ENCODE results near the gene ADAMTS12.
"Not testable (repeated sequence)": the region's sequence is repeated elsewhere in the genome, so short reads cannot be mapped to it uniquely, and the experiment has no call there.

The ADAMTS12 gene, protein sequence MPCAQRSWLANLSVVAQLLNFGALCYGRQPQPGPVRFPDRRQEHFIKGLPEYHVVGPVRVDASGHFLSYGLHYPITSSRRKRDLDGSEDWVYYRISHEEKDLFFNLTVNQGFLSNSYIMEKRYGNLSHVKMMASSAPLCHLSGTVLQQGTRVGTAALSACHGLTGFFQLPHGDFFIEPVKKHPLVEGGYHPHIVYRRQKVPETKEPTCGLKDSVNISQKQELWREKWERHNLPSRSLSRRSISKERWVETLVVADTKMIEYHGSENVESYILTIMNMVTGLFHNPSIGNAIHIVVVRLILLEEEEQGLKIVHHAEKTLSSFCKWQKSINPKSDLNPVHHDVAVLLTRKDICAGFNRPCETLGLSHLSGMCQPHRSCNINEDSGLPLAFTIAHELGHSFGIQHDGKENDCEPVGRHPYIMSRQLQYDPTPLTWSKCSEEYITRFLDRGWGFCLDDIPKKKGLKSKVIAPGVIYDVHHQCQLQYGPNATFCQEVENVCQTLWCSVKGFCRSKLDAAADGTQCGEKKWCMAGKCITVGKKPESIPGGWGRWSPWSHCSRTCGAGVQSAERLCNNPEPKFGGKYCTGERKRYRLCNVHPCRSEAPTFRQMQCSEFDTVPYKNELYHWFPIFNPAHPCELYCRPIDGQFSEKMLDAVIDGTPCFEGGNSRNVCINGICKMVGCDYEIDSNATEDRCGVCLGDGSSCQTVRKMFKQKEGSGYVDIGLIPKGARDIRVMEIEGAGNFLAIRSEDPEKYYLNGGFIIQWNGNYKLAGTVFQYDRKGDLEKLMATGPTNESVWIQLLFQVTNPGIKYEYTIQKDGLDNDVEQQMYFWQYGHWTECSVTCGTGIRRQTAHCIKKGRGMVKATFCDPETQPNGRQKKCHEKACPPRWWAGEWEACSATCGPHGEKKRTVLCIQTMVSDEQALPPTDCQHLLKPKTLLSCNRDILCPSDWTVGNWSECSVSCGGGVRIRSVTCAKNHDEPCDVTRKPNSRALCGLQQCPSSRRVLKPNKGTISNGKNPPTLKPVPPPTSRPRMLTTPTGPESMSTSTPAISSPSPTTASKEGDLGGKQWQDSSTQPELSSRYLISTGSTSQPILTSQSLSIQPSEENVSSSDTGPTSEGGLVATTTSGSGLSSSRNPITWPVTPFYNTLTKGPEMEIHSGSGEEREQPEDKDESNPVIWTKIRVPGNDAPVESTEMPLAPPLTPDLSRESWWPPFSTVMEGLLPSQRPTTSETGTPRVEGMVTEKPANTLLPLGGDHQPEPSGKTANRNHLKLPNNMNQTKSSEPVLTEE (N-terminal part only)

DNA sequence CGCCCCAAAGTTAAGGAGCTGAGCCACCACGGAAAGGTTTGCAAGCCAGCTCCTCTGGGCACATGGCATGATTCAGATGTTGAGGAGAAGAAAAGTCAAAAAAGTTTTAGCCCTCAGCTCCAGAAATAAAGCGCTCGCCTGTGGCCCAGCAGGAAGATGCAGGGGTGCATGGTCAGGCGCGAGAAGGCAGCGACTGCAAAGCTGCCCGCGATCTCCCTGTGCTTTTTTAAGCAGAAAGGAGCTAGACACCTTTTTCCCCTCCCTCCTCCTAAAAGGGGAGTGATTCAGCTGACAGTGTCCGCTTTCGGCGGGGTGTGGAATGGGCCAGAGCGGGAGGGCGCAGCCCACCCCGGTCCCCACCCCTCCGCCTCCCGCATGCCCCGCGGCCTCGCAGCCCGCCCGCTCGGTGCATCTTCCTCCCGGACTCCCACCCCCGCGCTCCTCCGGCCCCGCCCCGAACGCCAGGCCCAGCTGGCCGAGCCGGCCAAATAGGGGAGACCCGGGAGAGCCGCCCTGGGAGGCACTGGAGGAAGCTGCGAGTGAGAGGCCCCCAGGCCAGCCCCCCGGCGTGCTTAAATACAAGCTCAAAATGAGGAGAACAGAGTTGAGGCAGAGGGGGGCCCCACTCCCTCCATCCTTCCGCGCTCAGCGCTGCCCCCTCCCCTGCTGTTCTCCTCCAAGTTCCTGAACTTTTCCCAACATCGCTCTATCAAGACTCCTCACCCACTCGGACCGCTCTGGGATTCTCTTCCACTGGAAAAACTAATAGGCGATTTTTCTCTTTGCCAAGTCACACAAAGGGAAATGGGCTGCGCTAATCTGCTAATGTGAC, at the start of gene ADAMTS12:
Gene ADAMTS12 (minus strand): TSS at position 203 of the 832 bp plus-strand sequence. CDS start 134 bp downstream, at position 69.
- DNase-seq = no peak

DNA sequence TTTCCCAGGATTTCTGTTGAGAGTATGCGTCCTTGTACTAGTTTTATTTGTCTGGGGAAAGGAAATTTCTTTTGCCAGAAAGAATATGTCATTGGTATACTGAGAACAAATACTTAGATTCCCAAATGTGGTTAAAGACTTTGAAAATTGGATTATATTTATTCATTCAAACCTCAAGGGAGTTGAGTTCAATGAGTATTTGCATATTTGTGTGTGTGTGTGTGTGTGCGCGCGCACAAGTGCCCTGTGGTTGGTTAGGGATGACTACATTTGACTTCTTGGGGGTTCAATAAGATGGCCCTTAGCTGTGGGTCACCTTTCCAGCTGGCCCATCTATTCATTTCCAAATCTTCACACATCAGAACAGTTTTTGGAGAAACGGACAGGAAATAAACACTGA, 49.3 kb upstream of the ADAMTS12 start:
- DNase-seq = no peak

DNA sequence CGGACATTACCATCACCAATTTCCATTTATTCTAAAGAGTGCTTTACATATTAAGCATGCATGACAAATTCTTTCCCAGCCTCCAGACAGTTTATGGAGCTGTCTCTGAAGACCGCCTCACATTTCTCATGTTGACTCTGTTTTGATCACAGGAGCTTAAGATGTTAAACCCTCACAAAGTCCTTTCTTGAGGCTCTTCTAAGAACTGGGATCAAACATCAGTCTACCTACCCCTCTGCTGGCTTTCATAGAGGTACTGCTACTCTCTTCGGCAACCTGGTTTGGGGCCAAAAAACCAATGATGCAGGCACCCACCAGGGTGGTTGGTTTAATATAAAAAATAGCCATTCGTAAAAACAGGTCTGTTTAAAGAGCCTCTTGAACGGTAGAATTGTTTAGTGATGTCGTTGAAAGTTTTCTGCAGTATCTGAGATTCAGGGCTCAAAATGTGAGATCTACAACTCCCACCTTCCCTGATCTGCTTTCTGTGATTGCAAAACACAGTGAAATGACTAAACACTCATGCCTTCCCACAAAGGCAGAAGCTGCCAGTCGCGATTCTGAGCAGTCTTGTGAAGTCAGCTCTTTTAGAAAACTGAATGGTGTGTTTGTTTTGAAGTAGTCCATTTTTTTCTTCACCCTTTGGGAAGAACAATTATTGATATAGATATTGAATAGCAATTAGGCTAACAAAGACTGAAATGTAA, 47.9 kb upstream of the ADAMTS12 start:
- no peak for DNase-seq

DNA sequence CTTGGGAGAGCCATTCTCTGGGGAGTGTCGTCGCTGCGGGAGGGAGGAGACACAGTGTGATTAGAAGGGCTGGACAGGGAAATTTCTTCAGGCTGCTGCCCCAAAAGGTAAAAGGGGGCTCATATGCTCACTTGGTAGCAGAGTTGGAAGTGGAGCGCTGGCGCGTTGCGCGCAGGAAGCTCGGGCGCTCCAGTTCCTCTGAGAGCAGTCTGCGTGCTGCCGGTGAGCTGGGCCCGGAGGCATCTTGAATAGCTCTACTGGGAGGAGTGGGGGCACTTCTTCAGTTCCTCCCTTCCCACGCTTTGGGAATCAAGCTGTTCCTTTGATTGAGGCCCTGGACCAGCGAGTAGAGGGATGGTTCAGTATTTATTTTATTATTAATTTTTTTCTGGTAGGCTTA, 47.1 kb upstream of the ADAMTS12 start:
- DNase-seq = no peak

DNA sequence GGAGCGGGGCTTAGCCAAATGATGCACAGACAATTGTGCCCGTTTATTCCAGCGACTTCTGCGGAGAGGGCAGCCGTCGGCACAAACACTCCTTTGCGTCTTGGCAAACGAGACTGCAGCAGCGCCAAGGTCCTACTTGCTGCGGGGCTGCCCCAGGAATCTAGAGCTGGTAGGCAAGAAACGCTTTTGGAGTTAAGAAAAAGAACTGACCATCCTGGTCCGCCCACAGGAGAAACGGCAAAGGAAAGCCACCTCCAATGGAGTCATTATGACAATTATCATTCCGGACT, 46.7 kb upstream of the ADAMTS12 start:
- DNase-seq = no peak

DNA sequence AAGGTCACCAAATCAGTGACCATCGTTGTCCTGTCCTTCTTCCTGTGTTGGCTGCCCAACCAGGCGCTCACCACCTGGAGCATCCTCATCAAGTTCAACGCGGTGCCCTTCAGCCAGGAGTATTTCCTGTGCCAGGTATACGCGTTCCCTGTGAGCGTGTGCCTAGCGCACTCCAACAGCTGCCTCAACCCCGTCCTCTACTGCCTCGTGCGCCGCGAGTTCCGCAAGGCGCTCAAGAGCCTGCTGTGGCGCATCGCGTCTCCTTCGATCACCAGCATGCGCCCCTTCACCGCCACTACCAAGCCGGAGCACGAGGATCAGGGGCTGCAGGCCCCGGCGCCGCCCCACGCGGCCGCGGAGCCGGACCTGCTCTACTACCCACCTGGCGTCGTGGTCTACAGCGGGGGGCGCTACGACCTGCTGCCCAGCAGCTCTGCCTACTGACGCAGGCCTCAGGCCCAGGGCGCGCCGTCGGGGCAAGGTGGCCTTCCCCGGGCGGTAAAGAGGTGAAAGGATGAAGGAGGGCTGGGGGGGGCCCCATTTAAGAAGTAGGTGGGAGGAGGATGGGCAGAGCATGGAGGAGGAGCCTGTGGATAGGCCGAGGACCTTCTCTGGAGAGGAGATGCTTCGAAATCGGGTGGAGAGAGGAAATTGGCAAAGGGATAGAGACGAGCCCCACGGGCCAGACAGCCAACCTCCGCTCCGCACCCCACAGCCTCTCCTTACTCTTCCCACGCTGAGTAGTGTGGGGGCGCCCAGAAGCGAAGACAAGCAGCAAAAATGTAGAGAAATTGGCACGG, 46.1 kb upstream of the ADAMTS12 start:
- no peak for DNase-seq

DNA sequence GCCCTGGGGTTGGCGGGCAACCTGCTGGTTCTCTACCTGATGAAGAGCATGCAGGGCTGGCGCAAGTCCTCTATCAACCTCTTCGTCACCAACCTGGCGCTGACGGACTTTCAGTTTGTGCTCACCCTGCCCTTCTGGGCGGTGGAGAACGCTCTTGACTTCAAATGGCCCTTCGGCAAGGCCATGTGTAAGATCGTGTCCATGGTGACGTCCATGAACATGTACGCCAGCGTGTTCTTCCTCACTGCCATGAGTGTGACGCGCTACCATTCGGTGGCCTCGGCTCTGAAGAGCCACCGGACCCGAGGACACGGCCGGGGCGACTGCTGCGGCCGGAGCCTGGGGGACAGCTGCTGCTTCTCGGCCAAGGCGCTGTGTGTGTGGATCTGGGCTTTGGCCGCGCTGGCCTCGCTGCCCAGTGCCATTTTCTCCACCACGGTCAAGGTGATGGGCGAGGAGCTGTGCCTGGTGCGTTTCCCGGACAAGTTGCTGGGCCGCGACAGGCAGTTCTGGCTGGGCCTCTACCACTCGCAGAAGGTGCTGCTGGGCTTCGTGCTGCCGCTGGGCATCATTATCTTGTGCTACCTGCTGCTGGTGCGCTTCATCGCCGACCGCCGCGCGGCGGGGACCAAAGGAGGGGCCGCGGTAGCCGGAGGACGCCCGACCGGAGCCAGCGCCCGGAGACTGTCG, 45.4 kb upstream of the ADAMTS12 start:
- no peak for DNase-seq

DNA sequence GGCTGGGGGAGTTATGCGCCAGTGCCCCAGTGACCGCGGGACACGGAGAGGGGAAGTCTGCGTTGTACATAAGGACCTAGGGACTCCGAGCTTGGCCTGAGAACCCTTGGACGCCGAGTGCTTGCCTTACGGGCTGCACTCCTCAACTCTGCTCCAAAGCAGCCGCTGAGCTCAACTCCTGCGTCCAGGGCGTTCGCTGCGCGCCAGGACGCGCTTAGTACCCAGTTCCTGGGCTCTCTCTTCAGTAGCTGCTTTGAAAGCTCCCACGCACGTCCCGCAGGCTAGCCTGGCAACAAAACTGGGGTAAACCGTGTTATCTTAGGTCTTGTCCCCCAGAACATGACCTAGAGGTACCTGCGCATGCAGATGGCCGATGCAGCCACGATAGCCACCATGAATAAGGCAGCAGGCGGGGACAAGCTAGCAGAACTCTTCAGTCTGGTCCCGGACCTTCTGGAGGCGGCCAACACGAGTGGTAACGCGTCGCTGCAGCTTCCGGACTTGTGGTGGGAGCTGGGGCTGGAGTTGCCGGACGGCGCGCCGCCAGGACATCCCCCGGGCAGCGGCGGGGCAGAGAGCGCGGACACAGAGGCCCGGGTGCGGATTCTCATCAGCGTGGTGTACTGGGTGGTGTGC, 44.7 kb upstream of the ADAMTS12 start, which contains the start of gene RXFP3:
Gene RXFP3 (plus strand): TSS at position 6 of the 636 bp plus-strand sequence. CDS start 355 bp downstream, at position 361.
- DNase-seq = no peak

DNA sequence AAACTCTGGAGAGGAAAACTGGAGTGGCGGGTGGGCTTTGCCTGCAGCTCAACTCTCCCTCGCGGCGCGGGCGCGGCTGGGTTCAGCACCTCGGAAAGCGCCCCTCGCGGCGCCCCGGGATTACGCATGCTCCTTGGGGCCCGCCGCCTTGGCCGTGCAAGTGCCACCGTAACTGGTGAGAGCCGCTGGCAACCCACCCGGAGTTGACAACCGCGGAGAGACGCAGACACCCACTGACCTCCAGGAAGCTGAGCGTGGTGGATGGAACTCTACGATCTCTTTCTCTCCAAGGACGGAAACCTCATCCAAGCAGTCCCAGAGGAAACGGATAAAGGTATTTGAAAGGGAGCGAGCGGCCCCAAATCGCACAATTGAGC, 44.2 kb upstream of the ADAMTS12 start:
- peak; percentile 7 for DNase-seq

DNA sequence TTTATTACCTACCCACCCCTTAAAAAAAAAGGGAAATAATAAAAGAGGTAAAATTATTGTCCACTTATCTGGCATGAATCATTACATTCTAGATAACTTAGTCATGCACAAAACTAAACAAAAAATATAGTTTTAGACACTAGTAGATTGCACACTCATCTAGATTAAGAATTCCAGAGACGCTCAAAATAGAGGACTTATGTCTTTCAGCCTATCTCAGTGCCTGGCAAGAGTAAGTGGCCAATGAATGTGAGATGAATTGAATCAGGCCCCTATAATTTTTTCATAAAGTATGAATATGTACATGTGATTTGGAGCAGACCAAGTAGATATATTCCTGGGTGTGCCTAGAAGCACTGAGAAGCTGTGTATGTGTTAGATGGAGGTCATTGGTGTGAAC, 42.4 kb upstream of the ADAMTS12 start:
- DNase-seq = no peak

DNA sequence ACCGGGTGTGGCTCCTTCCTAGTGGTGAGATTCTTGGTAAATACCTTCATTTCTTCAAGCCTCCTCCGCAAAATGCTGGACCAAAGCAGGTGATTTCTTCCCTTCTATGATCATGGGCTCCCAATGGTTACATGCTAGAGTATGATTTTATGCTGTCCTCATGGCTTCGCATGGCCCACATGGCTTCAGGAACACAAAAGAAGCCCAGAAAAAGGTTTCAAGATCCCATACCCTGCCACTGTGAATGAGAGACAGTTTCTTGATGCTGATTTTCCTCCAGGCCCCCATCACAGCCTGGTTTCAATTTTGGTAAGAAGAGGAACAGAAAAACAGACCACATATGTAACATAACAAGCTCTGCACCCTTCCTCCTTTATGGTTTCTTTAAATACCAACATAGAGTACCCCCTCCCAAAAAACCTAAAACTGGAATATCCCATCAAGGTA, 42.0 kb upstream of the ADAMTS12 start:
- DNase-seq = no peak

DNA sequence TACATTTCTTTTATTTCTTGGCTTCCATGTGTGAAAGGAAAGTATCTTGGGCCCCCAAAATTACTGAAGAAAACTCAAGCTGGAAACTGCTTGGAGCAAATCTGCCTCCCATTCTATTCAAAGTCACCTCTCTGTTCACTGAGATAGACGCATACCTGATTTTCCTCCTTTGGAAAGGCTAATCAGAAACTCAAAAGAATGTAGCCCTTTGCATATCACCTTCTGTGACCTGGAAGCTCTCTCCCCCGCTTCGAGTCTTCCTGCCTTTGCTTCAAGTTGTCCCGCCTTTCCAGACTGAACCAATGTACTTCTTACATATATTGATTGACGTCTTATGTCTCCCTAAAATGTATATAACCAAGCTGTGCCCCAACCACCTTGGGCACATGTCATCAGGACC, 39.3 kb upstream of the ADAMTS12 start:
- DNase-seq = no peak

DNA sequence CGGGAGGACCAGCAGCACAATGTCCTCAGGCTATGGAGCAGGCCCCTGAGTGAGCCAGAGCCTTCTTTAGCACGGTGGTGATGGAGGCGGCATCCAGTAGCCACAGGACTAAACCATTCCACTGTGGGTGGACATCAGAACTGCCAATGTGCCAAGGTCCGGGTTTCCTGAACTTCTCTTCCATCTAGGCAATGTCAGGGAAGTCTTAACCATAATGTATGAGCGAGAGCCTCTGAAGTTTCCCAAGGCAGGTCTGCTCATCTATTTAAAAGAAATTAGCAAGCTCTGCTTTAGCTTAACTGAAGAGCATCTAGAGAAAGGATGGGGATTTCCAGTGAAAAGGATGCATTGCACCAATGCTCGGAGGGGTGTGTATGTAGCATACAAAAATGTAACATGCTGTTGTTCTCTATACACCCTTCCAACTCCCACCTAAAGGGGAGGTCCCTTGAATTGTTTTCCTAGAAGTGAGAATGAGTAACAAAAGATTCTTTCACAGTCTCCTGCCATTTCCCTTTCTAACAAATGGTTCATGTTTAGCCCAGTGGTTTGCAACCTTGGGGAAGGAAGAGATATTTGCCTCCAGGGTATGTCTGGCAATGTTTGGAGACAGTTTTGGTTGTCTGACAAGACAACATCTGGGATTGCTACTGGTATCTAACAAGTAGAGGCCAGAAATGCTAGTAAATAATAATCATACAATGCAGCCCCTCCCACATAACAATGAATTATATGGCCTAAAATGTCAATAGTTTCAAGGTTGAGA, 38.3 kb upstream of the ADAMTS12 start:
- no peak for DNase-seq

DNA sequence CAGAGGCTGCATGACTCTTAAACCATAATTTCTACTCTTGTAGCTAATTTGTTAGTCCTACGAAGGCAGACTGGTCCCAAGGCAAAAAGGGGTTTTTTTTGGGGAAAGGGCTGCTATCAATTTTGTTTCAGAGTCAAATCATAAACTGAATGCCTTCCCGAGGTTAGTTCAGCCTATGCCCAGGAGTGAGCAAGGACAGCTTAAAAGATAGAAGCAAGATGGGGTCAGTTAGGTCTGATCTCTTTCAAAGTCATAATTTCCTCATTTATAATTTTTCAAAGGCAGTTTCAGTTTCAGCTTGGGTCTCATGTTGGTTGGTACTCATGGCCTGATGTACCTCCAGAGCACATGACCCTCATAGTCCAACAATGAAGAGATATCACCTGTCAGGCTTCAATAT, 36.5 kb upstream of the ADAMTS12 start:
- DNase-seq = no peak

DNA sequence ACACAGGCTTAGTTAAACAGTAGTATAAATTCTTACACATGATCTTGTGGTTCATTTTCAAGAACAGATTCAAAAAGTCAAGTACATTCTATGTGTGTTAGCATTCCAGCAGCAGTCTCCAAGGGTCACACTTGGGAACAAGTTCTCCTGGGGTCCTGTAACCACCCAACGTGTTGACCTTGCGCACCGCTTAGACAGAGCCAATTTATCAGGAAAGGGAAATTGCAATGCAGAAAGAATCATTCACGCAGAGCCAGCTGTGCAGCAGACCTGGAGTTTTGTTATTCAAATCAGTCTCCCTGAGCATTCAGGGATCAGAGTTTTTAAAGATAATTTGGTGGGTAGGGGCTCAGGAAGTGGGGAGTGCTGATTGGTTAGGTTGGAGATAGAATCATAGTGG, 35.9 kb upstream of the ADAMTS12 start:
- no peak for DNase-seq

DNA sequence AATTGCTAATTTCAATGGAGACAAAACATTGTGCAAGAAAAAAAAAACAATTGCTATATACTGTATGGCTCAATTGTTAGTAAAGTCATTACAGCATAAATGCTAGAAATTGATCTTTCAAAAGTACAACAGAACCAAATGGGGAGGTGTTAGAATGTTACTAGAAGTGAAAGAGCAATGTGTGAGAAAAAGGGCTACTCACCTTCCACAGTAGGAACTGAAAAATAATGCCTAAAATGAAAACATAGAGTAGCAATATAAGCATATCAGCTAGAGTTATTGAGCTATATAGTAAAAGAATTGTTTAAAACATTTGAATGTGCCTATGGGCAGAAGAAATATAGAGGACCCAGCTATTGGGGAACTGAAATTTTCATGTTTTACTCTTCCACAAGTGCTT, 33.5 kb upstream of the ADAMTS12 start:
- no peak for DNase-seq

DNA sequence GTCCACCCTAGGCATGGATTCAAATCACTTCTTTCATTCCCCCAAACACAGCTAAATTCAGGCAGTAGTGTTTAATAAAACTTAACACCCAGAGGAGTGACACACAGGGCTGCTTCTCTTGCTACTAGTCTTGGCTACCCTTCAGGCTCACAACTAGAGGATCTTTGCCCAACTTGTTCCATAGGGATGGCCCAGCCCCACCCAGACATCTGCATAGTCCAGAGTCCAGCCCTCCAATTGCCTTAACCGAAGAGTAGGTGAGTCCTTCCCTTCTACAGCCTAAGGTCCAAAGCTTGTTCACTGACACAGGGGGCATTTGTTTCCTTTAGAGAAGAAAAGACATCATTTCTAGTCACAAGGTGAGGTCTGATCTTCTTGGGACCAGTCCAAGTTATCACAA, 29.2 kb upstream of the ADAMTS12 start:
- no peak for DNase-seq

DNA sequence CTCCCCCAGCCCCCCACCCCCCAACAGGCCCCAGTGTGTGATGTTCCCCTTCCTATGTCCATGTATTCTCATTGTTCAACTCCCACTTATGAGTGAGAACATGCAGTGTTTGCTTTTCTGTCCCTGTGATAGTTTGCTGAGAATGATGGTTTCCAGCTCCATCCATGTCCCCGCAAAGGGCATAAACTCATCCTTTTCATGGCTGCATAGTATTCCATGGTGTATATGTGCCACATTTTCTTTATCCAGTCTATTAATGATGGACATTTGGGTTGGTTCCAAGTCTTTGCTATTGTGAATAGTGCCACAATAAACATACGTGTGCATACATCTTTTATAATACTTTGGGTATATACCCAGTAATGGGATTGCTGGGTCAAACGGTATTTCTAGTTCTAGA, 23.1 kb upstream of the ADAMTS12 start:
- DNase-seq = not testable (repeated sequence)

DNA sequence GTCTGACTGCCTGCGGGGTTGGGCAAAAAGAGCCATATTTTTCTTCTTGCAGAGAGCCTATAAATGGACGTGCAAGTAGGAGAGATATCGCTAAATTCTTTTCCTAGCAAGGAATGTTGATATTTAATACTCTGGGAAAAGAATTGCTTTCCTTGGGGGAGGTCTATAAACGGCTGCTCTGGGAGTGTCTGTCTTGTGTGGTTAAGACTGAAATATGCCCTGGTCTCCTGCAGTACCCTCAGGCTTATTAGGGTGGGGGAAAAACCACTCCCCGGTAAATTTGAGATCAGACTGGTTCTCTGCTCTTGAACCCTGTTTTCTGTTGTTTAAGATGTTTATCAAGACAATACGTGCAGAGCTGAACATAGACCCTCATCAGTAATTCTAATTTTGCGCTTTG, 14.5 kb upstream of the ADAMTS12 start:
- DNase-seq = not testable (repeated sequence)

Measured in activated effector memory CD4-positive, alpha-beta T cell treated with Interleukin-2 at 50 U/mL for 16 hours (primary cell).